Trophoblast cell (in vitro differentiated cells and primary cell): ENCODE data around the gene GGPS1. TPM values are rescaled to one million over a fixed set of nuclear protein-coding genes. Genes with fewer than 3 reads are reported as not detected.
A peak's percentile ranks its signal among the peaks of the same experiment; 100 is the strongest.

ENCODE experiments used
- DNase-seq, 2 donors: peaks; one replicate each; pipeline ENCODE4 v3.0.0-alpha.2; 2016
- H2AFZ ChIP-seq: 2 replicates; pipeline ENCODE4 v1.6.1; 2013; ENCODE audit warnings: low read length, moderate library complexity, mild to moderate bottlenecking; ENCODE audit not compliant: insufficient read depth, poor library complexity
- H2AK5ac ChIP-seq: 2 replicates; pipeline ENCODE4 v1.6.1; 2013; ENCODE audit warnings: mild to moderate bottlenecking, low read length
- H2BK120ac ChIP-seq: 2 replicates; pipeline ENCODE4 v1.6.1; 2013; ENCODE audit warnings: low read length, mild to moderate bottlenecking, moderate library complexity; ENCODE audit not compliant: insufficient read depth, poor library complexity
- H2BK12ac ChIP-seq: 2 replicates; pipeline ENCODE4 v1.6.1; 2013; ENCODE audit warnings: mild to moderate bottlenecking, low read length, moderate library complexity
- H2BK5ac ChIP-seq: 2 replicates; pipeline ENCODE4 v1.6.1; 2013; ENCODE audit warnings: low read length, low read depth, moderate library complexity, mild to moderate bottlenecking; ENCODE audit not compliant: poor library complexity
- H3K14ac ChIP-seq: 2 replicates; pipeline ENCODE4 v1.6.1; 2013; ENCODE audit warnings: mild to moderate bottlenecking, low read length
- H3K18ac ChIP-seq: 2 replicates; pipeline ENCODE4 v1.6.1; 2013; ENCODE audit warnings: mild to moderate bottlenecking, low read length
- H3K23ac ChIP-seq: 2 replicates; pipeline ENCODE4 v1.6.1; 2013; ENCODE audit warnings: low read length
- H3K27ac ChIP-seq: 2 replicates; pipeline ENCODE4 v1.5.1; 2013; ENCODE audit warnings: low read depth, mild to moderate bottlenecking, inconsistent platforms, low read length, moderate library complexity
- H3K27me3 ChIP-seq: 2 replicates; pipeline ENCODE4 v1.6.1; 2013; ENCODE audit warnings: inconsistent platforms, mild to moderate bottlenecking, low read length, moderate library complexity; ENCODE audit not compliant: insufficient read depth
- H3K36me3 ChIP-seq, 2 experiments: 1 replicate in 1 of 2; 2 replicates in 1 of 2; pipeline ENCODE4 v1.6.1; 2013; ENCODE audit warnings: low read length in 2 of 2, mild to moderate bottlenecking in 2 of 2, moderate library complexity in 1 of 2; ENCODE audit not compliant: insufficient read depth in 2 of 2, control insufficient read depth in 1 of 2
- H3K4ac ChIP-seq: 2 replicates; pipeline ENCODE4 v1.6.1; 2013; ENCODE audit warnings: low read depth, mild to moderate bottlenecking, low read length, moderate library complexity
- H3K4me1 ChIP-seq, 2 experiments: 1 replicate in 1 of 2; 2 replicates in 1 of 2; pipeline ENCODE4 v1.6.1; 2013; ENCODE audit warnings: low read length in 2 of 2, mild to moderate bottlenecking in 2 of 2, moderate library complexity in 1 of 2; ENCODE audit not compliant: insufficient read depth in 2 of 2, control insufficient read depth in 1 of 2
- H3K4me2 ChIP-seq: 2 replicates; pipeline ENCODE4 v1.6.1; 2013; ENCODE audit warnings: inconsistent platforms, mild to moderate bottlenecking, low read length, moderate library complexity
- H3K4me3 ChIP-seq: 2 replicates; pipeline ENCODE4 v1.5.1; 2013; ENCODE audit warnings: mild to moderate bottlenecking, low read depth, low read length, inconsistent platforms
- H3K79me1 ChIP-seq: one replicate; pipeline ENCODE4 v1.6.1; 2013; ENCODE audit warnings: low read length
- H3K79me2 ChIP-seq: 2 replicates; pipeline ENCODE4 v1.6.1; 2013; ENCODE audit warnings: low read length, mild to moderate bottlenecking; ENCODE audit not compliant: control insufficient read depth, insufficient read depth, poor library complexity
- H3K9ac ChIP-seq: 2 replicates; pipeline ENCODE4 v1.6.1; 2013; ENCODE audit warnings: mild to moderate bottlenecking, low read length
- H3K9me3 ChIP-seq: 2 replicates; pipeline ENCODE4 v1.6.1; 2013; ENCODE audit warnings: low read depth, mild to moderate bottlenecking, control low read depth, inconsistent platforms, low read length; ENCODE audit not compliant: insufficient read depth
- H4K12ac ChIP-seq: 2 replicates; pipeline ENCODE4 v1.6.1; 2013; ENCODE audit warnings: low read depth, mild to moderate bottlenecking, low read length, moderate library complexity
- H4K8ac ChIP-seq: 2 replicates; pipeline ENCODE4 v1.6.1; 2013; ENCODE audit warnings: low read depth, mild to moderate bottlenecking, low read length, moderate library complexity
- H4K91ac ChIP-seq: one replicate; pipeline ENCODE4 v1.6.1; 2013; ENCODE audit warnings: low read depth, mild to moderate bottlenecking, low read length, moderate library complexity
- WGBS: extraction: QIAGEN DNeasy Blood & Tissue Kit; methylation state at CpG from one replicate; pipeline ENCODE4 v1.1.7; 2013; ENCODE audit warnings: missing lambda C conversion rate; ENCODE audit not compliant: insufficient read length, insufficient coverage; ENCODE audit errors: extremely low coverage; 5-methylcytosine and 5-hydroxymethylcytosine counted together
- polyA plus RNA-seq: library from polyadenylated mRNA; stranded (reverse); fragments of 200-250 nt; gene quantifications from 2 replicates; pipeline ENCODE4 v1.2.3, GENCODE V29; 2013

The GGPS1 gene
- polyA plus RNA-seq = 52.1 and 52.6 TPM in 2 replicates

DNA sequence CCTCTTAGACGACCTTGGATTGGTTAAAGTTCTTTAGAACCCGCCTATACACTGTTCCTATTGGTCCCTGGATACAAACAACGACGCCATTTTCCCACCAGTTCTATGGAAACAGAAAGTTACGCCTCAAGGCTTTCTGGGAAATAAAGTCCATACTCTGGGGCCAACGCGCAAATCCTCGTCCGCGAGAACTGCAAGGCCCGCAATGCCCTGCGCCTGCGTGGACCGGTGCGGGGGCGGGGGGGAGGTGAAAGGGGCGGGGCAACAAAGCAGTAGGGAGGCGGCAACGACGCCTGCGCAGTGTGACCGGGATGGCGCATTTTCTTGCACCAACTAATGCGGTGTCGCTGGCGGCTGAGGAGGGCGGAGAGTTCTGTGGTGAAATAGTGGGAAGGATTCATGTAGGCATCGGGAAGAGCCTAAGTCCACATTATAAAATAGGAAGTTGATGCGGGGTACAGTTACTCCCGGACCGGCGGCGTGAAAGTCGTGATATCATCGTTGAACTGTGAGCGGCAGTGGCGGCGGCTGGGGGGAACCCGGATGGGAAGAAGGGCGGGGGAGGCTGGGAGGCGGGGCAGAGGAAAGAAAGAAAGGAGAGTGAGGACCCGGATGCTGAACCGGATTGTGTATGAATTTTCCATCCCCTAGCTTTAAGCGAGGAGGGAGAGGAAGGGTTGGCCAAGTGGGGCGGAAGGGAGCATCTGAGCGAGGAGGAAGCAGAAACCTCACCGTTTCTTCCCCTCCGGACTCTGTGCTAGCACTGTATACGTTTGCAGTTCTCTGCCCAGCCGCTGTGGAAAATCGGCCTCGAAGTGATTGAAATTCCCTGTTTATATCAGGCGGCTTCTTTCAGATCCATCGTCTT lies at the start of gene GGPS1:
Gene GGPS1 (plus strand): TSS at position 300 of the 868 bp plus-strand sequence. CDS start 6,695 bp downstream, outside the sequence.
- Histone ChIP-seq H2AK5ac (peak within 1 kb of the TSS; percentile 71), H3K79me2 (peaks cover 26% of the 10 kb centered on the region), H3K4me1 (no peaks in the 10 kb centered on the region), H2BK120ac (peak within 1 kb of the TSS; percentile 85), H3K4me3 (peak within 1 kb of the TSS; percentile 95), H3K18ac (peak within 1 kb of the TSS; percentile 97), H3K79me1 (peaks cover 23% of the 10 kb centered on the region), H3K9ac (peak within 1 kb of the TSS; percentile 91), H2BK12ac (no peak within 1 kb of the TSS), H3K27me3 (no peaks in the 10 kb centered on the region), H3K9me3 (no peaks in the 10 kb centered on the region), H3K14ac (peak within 1 kb of the TSS; percentile 96), H4K8ac (peak within 1 kb of the TSS; percentile 93), H3K4me2 (peak within 1 kb of the TSS; percentile 97), H4K91ac (peak within 1 kb of the TSS; percentile 76), H3K4ac (peak within 1 kb of the TSS; percentile 98), H3K23ac (peak within 1 kb of the TSS; percentile 67), H2AFZ (peak within 1 kb of the TSS; percentile 74), H3K27ac (peak within 1 kb of the TSS; percentile 95), H4K12ac (peak within 1 kb of the TSS; percentile 71), H3K36me3 (peaks cover 0 to 2% of the 10 kb centered on the region in 2 experiments), H2BK5ac (peak within 1 kb of the TSS; percentile 80)
- WGBS = no CpG with 5 or more reads among the region's 54 CpGs
- DNase-seq = peak; percentile 97 to 100

DNA sequence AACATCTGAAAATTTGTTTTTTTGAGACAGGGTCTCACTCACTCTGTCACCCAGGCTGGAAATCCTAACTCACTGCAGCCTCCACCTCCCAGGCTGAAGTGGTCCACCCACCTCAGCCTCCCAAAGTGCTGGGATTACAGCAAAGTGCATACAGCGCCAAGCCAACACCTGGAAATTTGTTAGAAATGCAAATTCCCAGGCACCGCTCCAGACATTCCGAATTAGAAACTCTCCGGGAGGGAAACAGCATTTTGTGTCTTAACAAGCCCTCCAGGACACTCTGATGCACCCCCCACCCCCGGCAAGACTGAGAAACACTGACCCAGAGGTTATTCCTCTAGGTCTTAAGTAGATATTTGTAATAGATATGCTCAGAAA lies 49.5 kb upstream of the GGPS1 start:
- Histone ChIP-seq H2BK120ac (no peak overlapping the region), H4K91ac (no peak overlapping the region), H2BK5ac (no peak overlapping the region), H4K12ac (no peak overlapping the region), H3K27me3 (no peaks in the 10 kb centered on the region), H3K27ac (no peak overlapping the region), H3K79me2 (peaks cover 14% of the 10 kb centered on the region), H3K18ac (no peak overlapping the region), H3K14ac (no peak overlapping the region), H3K4me3 (no peak overlapping the region), H2AK5ac (no peak overlapping the region), H2BK12ac (no peak overlapping the region), H4K8ac (no peak overlapping the region), H3K4ac (peak overlapping the region; percentile 4), H3K4me1 (peaks cover 5 to 10% of the 10 kb centered on the region in 2 experiments), H3K23ac (no peak overlapping the region), H3K9ac (no peak overlapping the region), H2AFZ (no peak overlapping the region), H3K79me1 (no peaks in the 10 kb centered on the region), H3K36me3 (no peaks in the 10 kb centered on the region), H3K9me3 (no peaks in the 10 kb centered on the region), H3K4me2 (peak overlapping the region; percentile 27)
- DNase-seq = no peak
- no CpG with 5 or more reads among the region's 5 CpGs for WGBS

DNA sequence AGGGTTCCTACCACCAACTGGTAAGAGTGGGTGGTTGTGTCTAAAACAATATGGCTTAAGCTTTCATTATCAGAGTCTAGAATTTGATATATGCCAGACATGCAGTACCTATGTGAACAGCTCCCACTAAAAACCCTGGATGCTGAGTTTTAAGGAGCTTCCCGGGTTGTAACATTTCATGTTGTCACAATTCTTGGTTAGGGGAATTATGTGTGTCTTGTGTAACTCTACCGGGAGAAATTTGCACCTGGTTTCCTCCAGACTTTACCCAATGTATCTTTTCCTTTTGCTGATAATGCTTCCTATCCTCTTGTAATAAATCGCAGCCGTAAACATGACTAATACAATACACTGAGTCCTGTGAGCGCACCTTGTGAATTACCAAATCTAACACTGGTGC lies 48.7 kb upstream of the GGPS1 start:
- H3K36me3 ChIP-seq = no peaks in the 10 kb centered on the region
- no peak overlapping the region for H4K12ac ChIP-seq
- H3K27ac ChIP-seq = no peak overlapping the region
- no peak overlapping the region for H2BK12ac ChIP-seq
- no peak overlapping the region for H2BK120ac ChIP-seq
- no peak overlapping the region for H2BK5ac ChIP-seq
- peaks cover 5 to 10% of the 10 kb centered on the region in 2 experiments for H3K4me1 ChIP-seq
- H3K9me3 ChIP-seq = no peaks in the 10 kb centered on the region
- no peak overlapping the region for H3K14ac ChIP-seq
- H3K18ac ChIP-seq = no peak overlapping the region
- no peak overlapping the region for H2AK5ac ChIP-seq
- H2AFZ ChIP-seq = no peak overlapping the region
- H3K79me1 ChIP-seq = no peaks in the 10 kb centered on the region
- peaks cover 17% of the 10 kb centered on the region for H3K79me2 ChIP-seq
- no peak overlapping the region for H3K4me3 ChIP-seq
- peak in 1 of 2 donors; percentile 13 for DNase-seq
- WGBS = no CpG with 5 or more reads among the region's 5 CpGs
- H4K8ac ChIP-seq = no peak overlapping the region
- H3K27me3 ChIP-seq = no peaks in the 10 kb centered on the region
- no peak overlapping the region for H3K4me2 ChIP-seq
- no peak overlapping the region for H3K23ac ChIP-seq
- H3K9ac ChIP-seq = no peak overlapping the region
- H3K4ac ChIP-seq = no peak overlapping the region
- no peak overlapping the region for H4K91ac ChIP-seq

DNA sequence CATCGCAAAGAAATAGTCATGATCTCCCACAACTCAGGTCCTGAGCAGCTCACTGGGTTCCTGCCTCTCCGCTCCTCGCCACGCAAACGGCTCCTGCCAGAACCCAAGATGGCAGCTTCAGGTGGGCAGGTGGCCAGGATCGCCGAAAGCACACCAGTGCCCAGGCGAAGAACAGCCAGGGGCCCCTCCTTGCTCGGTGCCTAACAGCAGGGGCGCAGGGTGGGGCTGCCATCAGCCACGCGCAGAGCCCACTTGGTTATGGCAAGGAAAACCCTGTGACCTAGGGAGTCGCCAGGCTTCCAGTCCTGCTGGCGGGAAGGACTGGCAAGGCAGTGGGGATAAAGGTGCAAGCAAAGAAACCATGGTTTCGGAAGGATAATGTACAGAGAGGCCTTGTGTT lies 47.9 kb upstream of the GGPS1 start:
- Histone ChIP-seq H2BK12ac (no peak overlapping the region), H3K9me3 (no peaks in the 10 kb centered on the region), H4K8ac (no peak overlapping the region), H3K4me3 (peak overlapping the region; percentile 20), H3K27me3 (no peaks in the 10 kb centered on the region), H4K12ac (no peak overlapping the region), H2BK120ac (no peak overlapping the region), H3K9ac (no peak overlapping the region), H3K27ac (no peak overlapping the region), H3K4me2 (no peak overlapping the region), H3K4me1 (peaks cover 5 to 10% of the 10 kb centered on the region in 2 experiments), H3K23ac (no peak overlapping the region), H2BK5ac (no peak overlapping the region), H2AFZ (peak overlapping the region; percentile 30), H3K18ac (peak overlapping the region; percentile 33), H3K4ac (peak overlapping the region; percentile 74), H4K91ac (no peak overlapping the region), H3K36me3 (no peaks in the 10 kb centered on the region), H3K79me1 (no peaks in the 10 kb centered on the region), H2AK5ac (no peak overlapping the region), H3K14ac (no peak overlapping the region), H3K79me2 (peaks cover 14% of the 10 kb centered on the region)
- no peak for DNase-seq
- WGBS = no CpG with 5 or more reads among the region's 15 CpGs
